ENCODE measurements around the gene GRIPAP1. TPM values are rescaled to one million over a fixed set of nuclear protein-coding genes. Genes with fewer than 3 reads are reported as not detected.

GRIPAP1 gene
- total RNA-seq, 6 experiments from 2014 or later: 23.2 to 32.1 (median 27.5) TPM

- H3K4me1 Mint-ChIP-seq (ENCODE audit: low read depth): peaks cover 12% of the 10 kb centered on the region
- H3K27ac Mint-ChIP-seq: no peak overlapping the region
- peaks cover 29% of the 10 kb centered on the region; the same call in 1 of the 2 replicates for H3K36me3 Mint-ChIP-seq (ENCODE audit: low read depth)
- DNase-seq: no peak
- H3K4me3 Mint-ChIP-seq: no peak overlapping the region
- H3K27me3 Mint-ChIP-seq (ENCODE audit: insufficient read depth): no peaks in the 10 kb centered on the region; the same call in 1 of the 2 replicates
- no peaks in the 10 kb centered on the region for H3K9me3 Mint-ChIP-seq
- TF ChIP-seq CTCF (IDR thresholded peaks at IDR 0.05): no peak
Measured at GRCh38 chrX:48996969-48997368, 5.1 kb downstream of the GRIPAP1 start.

DNA sequence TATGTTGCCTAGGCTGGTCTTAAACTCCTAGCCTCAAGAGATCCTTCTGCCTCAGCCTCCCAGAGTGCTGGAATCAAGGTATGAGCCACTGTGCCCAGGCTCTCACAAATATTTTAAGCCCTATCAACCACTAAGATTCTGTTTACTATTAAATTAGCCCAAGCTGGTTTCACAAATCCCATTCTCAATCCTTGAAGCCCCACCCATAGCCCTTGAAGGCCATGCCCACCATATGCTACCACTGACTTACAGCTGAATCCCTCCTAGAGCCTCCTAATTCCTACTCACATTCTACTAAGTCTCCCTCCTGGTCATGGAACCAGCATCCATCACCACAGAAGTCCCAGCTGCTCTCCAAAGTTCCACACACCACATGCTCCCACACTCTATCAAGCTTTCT is 9.7 kb downstream of the GRIPAP1 start:
- Mint-ChIP-seq H3K4me3 (no peak overlapping the region), H3K4me1 (ENCODE audit: low read depth) (no peaks in the 10 kb centered on the region), H3K27ac (no peak overlapping the region), H3K36me3 (ENCODE audit: low read depth) (peaks cover 15% of the 10 kb centered on the region; the same call in 1 of the 2 replicates), H3K27me3 (ENCODE audit: insufficient read depth) (no peaks in the 10 kb centered on the region; the same call in 1 of the 2 replicates), H3K9me3 (no peaks in the 10 kb centered on the region)
- TF ChIP-seq CTCF (IDR thresholded peaks at IDR 0.05): no peak
- no peak for DNase-seq

DNA sequence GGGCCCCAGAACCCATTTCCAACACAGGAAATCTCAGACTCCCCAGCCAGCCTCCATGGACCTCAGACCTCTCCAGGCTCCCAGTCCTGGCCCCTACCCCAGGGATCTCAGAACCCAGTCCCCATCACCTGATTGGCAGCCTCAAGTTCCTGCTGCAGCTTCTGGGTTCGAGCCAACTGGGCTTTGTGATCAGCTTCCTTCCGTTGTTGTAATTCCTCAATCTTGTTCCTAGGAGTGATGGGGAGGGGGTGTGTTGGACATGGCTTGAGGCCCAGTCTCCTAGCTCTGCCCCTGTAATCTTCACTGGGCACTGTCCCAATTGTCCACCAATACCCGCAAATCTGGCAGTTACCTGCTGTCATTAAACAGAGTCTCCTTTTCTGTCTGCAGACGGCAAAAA is 12.6 kb downstream of the GRIPAP1 start:
- H3K27me3 Mint-ChIP-seq (ENCODE audit: insufficient read depth): no peaks in the 10 kb centered on the region; the same call in 1 of the 2 replicates
- no peak for TF ChIP-seq CTCF (IDR thresholded peaks at IDR 0.05)
- no peak overlapping the region for H3K4me3 Mint-ChIP-seq

GRCh38 chrX:48983896-48984295 is 18.2 kb downstream of the GRIPAP1 start:
- Mint-ChIP-seq H3K9me3 (no peaks in the 10 kb centered on the region), H3K4me1 (ENCODE audit: low read depth) (no peaks in the 10 kb centered on the region), H3K27ac (no peak overlapping the region), H3K27me3 (ENCODE audit: insufficient read depth) (no peaks in the 10 kb centered on the region; the same call in 1 of the 2 replicates), H3K4me3 (no peak overlapping the region), H3K36me3 (ENCODE audit: low read depth) (peaks cover 22% of the 10 kb centered on the region)
- no peak for TF ChIP-seq CTCF (IDR thresholded peaks at IDR 0.05)
- DNase-seq: no peak

More for the DNA sequence above, 12.6 kb downstream of the GRIPAP1 start:
- DNase-seq: no peak
- no peaks in the 10 kb centered on the region for H3K9me3 Mint-ChIP-seq
- H3K36me3 Mint-ChIP-seq (ENCODE audit: low read depth): peaks cover 6% of the 10 kb centered on the region; the same call in 1 of the 2 replicates
- no peaks in the 10 kb centered on the region for H3K4me1 Mint-ChIP-seq (ENCODE audit: low read depth)
- H3K27ac Mint-ChIP-seq: no peak overlapping the region

- H3K27ac Mint-ChIP-seq: no peak overlapping the region
- TF ChIP-seq CTCF (IDR thresholded peaks at IDR 0.05): no peak
- no peak for DNase-seq
- H3K36me3 Mint-ChIP-seq (ENCODE audit: low read depth): peaks cover 24% of the 10 kb centered on the region
- H3K4me3 Mint-ChIP-seq: no peak overlapping the region
- no peaks in the 10 kb centered on the region for H3K9me3 Mint-ChIP-seq
- no peaks in the 10 kb centered on the region; the same call in 1 of the 2 replicates for H3K4me1 Mint-ChIP-seq (ENCODE audit: low read depth)
- H3K27me3 Mint-ChIP-seq (ENCODE audit: insufficient read depth): no peaks in the 10 kb centered on the region; the same call in 1 of the 2 replicates
Measured at GRCh38 chrX:48983081-48983480, 19.0 kb downstream of the GRIPAP1 start.
